ENCODE measurements around the gene WASHC4. TPM values are rescaled to one million over a fixed set of nuclear protein-coding genes. Genes with fewer than 3 reads are reported as not detected.
"Not testable (repeated sequence)": the region's sequence is repeated elsewhere in the genome, so short reads cannot be mapped to it uniquely, and the experiment has no call there.

The WASHC4 gene
- total and polyA plus RNA-seq, 10 of the 15 experiments (the other 5 are each of a cell fraction or from before 2014, with no cell fraction given), result 16.0 to 50.6 (median 34.0) TPM

GRCh38 chr12:105183976-105184375 lies 76.4 kb downstream of the WASHC4 start:
- intact Hi-C loops (cut with micrococcal nuclease; ENCODE audit: unreplicated experiment); RAD21 ChIA-PET (ENCODE audit: unreplicated experiment); CTCF ChIA-PET; in situ Hi-C loops (cut with MboI); H3K36me3 ChIP-seq (ENCODE audit: control insufficient read depth in 2 of 2, insufficient read depth in 2 of 2, low read length in 1 of 2); H3K4me3 ChIP-seq; H3K27me3 ChIP-seq (replicated peaks in 1 of 2; ENCODE audit: control insufficient read depth in 2 of 2, insufficient read depth in 2 of 2, low read length in 1 of 2); POLR2A ChIA-PET; BruUV-seq (replicated peaks); ATAC-seq; SMC1A ChIA-PET (ENCODE audit: uncharacterized antibody, unreplicated experiment); FAIRE-seq; H3K9me3 ChIP-seq (replicated peaks; ENCODE audit: control insufficient read depth, insufficient read depth, low read length); H3K4me2 ChIP-seq (ENCODE audit: control insufficient read depth, insufficient read depth); H2AFZ ChIP-seq (ENCODE audit: control insufficient read depth, low read depth, low read length); H3K9ac ChIP-seq (ENCODE audit: control insufficient read depth, insufficient read depth, low read length); H3K27ac ChIP-seq (ENCODE audit: control insufficient read depth, insufficient read depth); H4K20me1 ChIP-seq (ENCODE audit: control insufficient read depth, insufficient read depth); H3K79me2 ChIP-seq (ENCODE audit: control insufficient read depth, insufficient read depth, low read length); DNase-seq (ENCODE audit: low read depth, low spot score); H3K4me1 ChIP-seq (ENCODE audit: control insufficient read depth, insufficient read depth, low read length): not testable (repeated sequence)
- WGBS (ENCODE audit: insufficient coverage, insufficient replicate concordance, low lambda C conversion rate, missing lambda C conversion rate), result 97% methylated on average over 5 of the region's 5 CpGs

- peaks cover 2 to 9% of the 10 kb centered on the region in 2 experiments; a peak in 3 of 4 replicates for H3K36me3 ChIP-seq (ENCODE audit: control insufficient read depth in 2 of 2, insufficient read depth in 2 of 2, low read length in 1 of 2)
- H3K27ac ChIP-seq (ENCODE audit: control insufficient read depth, insufficient read depth), result no peak overlapping the region
- ChIA-PET RAD21 (ENCODE audit: unreplicated experiment) (no interaction called here), POLR2A (no interaction called here), SMC1A (ENCODE audit: uncharacterized antibody, unreplicated experiment) (no interaction called here), CTCF (no interaction called here)
- no peak overlapping the region for H3K9ac ChIP-seq (ENCODE audit: control insufficient read depth, insufficient read depth, low read length)
- TF ChIP-seq ZNF207 (IDR thresholded peaks at IDR 0.05; ENCODE audit: borderline replicate concordance), result no peak
- TF ChIP-seq WRNIP1 (IDR thresholded peaks at IDR 0.05; ENCODE audit: borderline replicate concordance, low read depth, low read length), result no peak
- no peak for TF ChIP-seq SREBF2 (IDR thresholded peaks at IDR 0.05; ENCODE audit: low read length)
- no peak for TF ChIP-seq CBX3 (IDR thresholded peaks at IDR 0.05; ENCODE audit: borderline replicate concordance, low read depth)
- DNase-seq (ENCODE audit: low read depth, low spot score) (no peak), FAIRE-seq (no peak), ATAC-seq (no peak)
- in situ Hi-C loops (cut with MboI), result no loop called here
- no peak overlapping the region for H2AFZ ChIP-seq (ENCODE audit: control insufficient read depth, low read depth, low read length)
- WGBS (ENCODE audit: insufficient coverage, insufficient replicate concordance, low lambda C conversion rate, missing lambda C conversion rate), result 82% methylated on average over 6 of the region's 6 CpGs
- no peaks in the 10 kb centered on the region for H3K4me1 ChIP-seq (ENCODE audit: control insufficient read depth, insufficient read depth, low read length)
- no peaks in the 10 kb centered on the region for H3K27me3 ChIP-seq (replicated peaks in 1 of 2; ENCODE audit: control insufficient read depth in 2 of 2, insufficient read depth in 2 of 2, low read length in 1 of 2)
- no TSS peak for BruUV-seq (replicated peaks)
- H3K4me3 ChIP-seq, result no peak overlapping the region
- no peaks in the 10 kb centered on the region for H4K20me1 ChIP-seq (ENCODE audit: control insufficient read depth, insufficient read depth)
- no peaks in the 10 kb centered on the region for H3K9me3 ChIP-seq (replicated peaks; ENCODE audit: control insufficient read depth, insufficient read depth, low read length)
- intact Hi-C loops (cut with micrococcal nuclease; ENCODE audit: unreplicated experiment), result no loop called here
- no peaks in the 10 kb centered on the region for H3K79me2 ChIP-seq (ENCODE audit: control insufficient read depth, insufficient read depth, low read length)
- no peak overlapping the region for H3K4me2 ChIP-seq (ENCODE audit: control insufficient read depth, insufficient read depth)
Observed at GRCh38 chr12:105189293-105189692, 81.8 kb downstream of the WASHC4 start.
